Stimulated activated CD4-positive, alpha-beta T cell treated with anti-CD3 and anti-CD28 coated beads, Interleukin-2, amount 100 ng/mL, for 4 hours (primary cell): Measurements from ENCODE around the gene HSPBAP1.
"Not testable (repeated sequence)": the region's sequence is repeated elsewhere in the genome, so short reads cannot be mapped to it uniquely, and the experiment has no call there.

Experiments
- DNase-seq: peaks from one replicate; pipeline ENCODE4 v3.0.0-alpha.2; 2020; ENCODE audit warnings: low read depth

The HSPBAP1 gene

GRCh38 chr3:122785231-122785630 is 8.4 kb downstream of the HSPBAP1 start:
- no peak for DNase-seq

GRCh38 chr3:122784436-122784835 is 9.2 kb downstream of the HSPBAP1 start:
- no peak for DNase-seq

- no peak for DNase-seq
These were observed 10.8 kb downstream of the HSPBAP1 start for GRCh38 chr3:122782804-122783203.

- DNase-seq, result no peak
These were observed 16.1 kb downstream of the HSPBAP1 start for GRCh38 chr3:122777563-122777962.

GRCh38 chr3:122776675-122777468 is 16.8 kb downstream of the HSPBAP1 start:
- DNase-seq, result no peak

- DNase-seq, result no peak
These were observed 19.1 kb downstream of the HSPBAP1 start for GRCh38 chr3:122774564-122774963.

GRCh38 chr3:122773944-122774509 is 19.6 kb downstream of the HSPBAP1 start:
- DNase-seq, result no peak

GRCh38 chr3:122772827-122773226 is 20.8 kb downstream of the HSPBAP1 start:
- no peak for DNase-seq

GRCh38 chr3:122770521-122771202 is 23.0 kb downstream of the HSPBAP1 start:
- no peak for DNase-seq

GRCh38 chr3:122767540-122768372 is 25.9 kb downstream of the HSPBAP1 start:
- no peak for DNase-seq

GRCh38 chr3:122766430-122766829 is 27.2 kb downstream of the HSPBAP1 start:
- no peak for DNase-seq

GRCh38 chr3:122760453-122761271 is 33.0 kb downstream of the HSPBAP1 start:
- no peak for DNase-seq

- DNase-seq, result no peak
These were observed 34.6 kb downstream of the HSPBAP1 start for GRCh38 chr3:122758877-122759560.

GRCh38 chr3:122755491-122755890 is 38.1 kb downstream of the HSPBAP1 start:
- DNase-seq, result no peak

- DNase-seq, result no peak
These were observed 38.7 kb downstream of the HSPBAP1 start for GRCh38 chr3:122754929-122755328.

- no peak for DNase-seq
These were observed 45.3 kb downstream of the HSPBAP1 start for GRCh38 chr3:122748347-122748746.

GRCh38 chr3:122747295-122747694 is 46.3 kb downstream of the HSPBAP1 start:
- not testable (repeated sequence) for DNase-seq

- no peak for DNase-seq
These were observed 48.1 kb downstream of the HSPBAP1 start for GRCh38 chr3:122745369-122746021.

- DNase-seq, result no peak
These were observed 50.0 kb downstream of the HSPBAP1 start for GRCh38 chr3:122743581-122744120.

- no peak for DNase-seq
These were observed 51.4 kb downstream of the HSPBAP1 start for GRCh38 chr3:122742234-122742633.
